Measurements from ENCODE around the gene TET2. TPM values are rescaled to one million over a fixed set of nuclear protein-coding genes. Genes with fewer than 3 reads are reported as not detected.

The TET2 gene
- total RNA-seq, 1 donor from 2014 or later = 34.8 TPM

- no peak overlapping the region for H3K4me3 Mint-ChIP-seq
- TF ChIP-seq CTCF (conservative IDR thresholded peaks at IDR 0.05) = no peak
- peaks cover 15% of the 10 kb centered on the region for H3K4me1 Mint-ChIP-seq (ENCODE audit: unreplicated experiment)
- no peak overlapping the region for H3K27ac Mint-ChIP-seq
- peaks cover 23% of the 10 kb centered on the region for H3K36me3 Mint-ChIP-seq
- no peak for DNase-seq (ENCODE audit: extremely low spot score, unreplicated experiment)
- peaks cover 3% of the 10 kb centered on the region for H3K9me3 Mint-ChIP-seq
- no peaks in the 10 kb centered on the region for H3K27me3 Mint-ChIP-seq
These were observed 35.5 kb downstream of the TET2 start for GRCh38 chr4:105182211-105182610.

GRCh38 chr4:105184316-105184980, 37.8 kb downstream of the TET2 start:
- no peak for DNase-seq (ENCODE audit: extremely low spot score, unreplicated experiment)
- peaks cover 15% of the 10 kb centered on the region for H3K4me1 Mint-ChIP-seq (ENCODE audit: unreplicated experiment)
- H3K9me3 Mint-ChIP-seq = no peaks in the 10 kb centered on the region
- H3K27me3 Mint-ChIP-seq = no peaks in the 10 kb centered on the region
- no peak for TF ChIP-seq CTCF (conservative IDR thresholded peaks at IDR 0.05)
- H3K36me3 Mint-ChIP-seq = peaks cover 14% of the 10 kb centered on the region
- H3K4me3 Mint-ChIP-seq = no peak overlapping the region
- H3K27ac Mint-ChIP-seq = peak overlapping the region; percentile 6

- Mint-ChIP-seq H3K9me3 (no peaks in the 10 kb centered on the region), H3K36me3 (peaks cover 15% of the 10 kb centered on the region), H3K4me3 (no peak overlapping the region), H3K4me1 (ENCODE audit: unreplicated experiment) (peaks cover 17% of the 10 kb centered on the region), H3K27ac (no peak overlapping the region), H3K27me3 (no peaks in the 10 kb centered on the region)
- DNase-seq (ENCODE audit: extremely low spot score, unreplicated experiment) = no peak
- TF ChIP-seq CTCF (conservative IDR thresholded peaks at IDR 0.05) = no peak
These were observed 40.1 kb downstream of the TET2 start for GRCh38 chr4:105186701-105187161.

- no peak overlapping the region for H3K27ac Mint-ChIP-seq
- no peak for DNase-seq (ENCODE audit: extremely low spot score, unreplicated experiment)
- H3K27me3 Mint-ChIP-seq = no peaks in the 10 kb centered on the region
- H3K4me1 Mint-ChIP-seq (ENCODE audit: unreplicated experiment) = peaks cover 25% of the 10 kb centered on the region
- no peaks in the 10 kb centered on the region for H3K9me3 Mint-ChIP-seq
- H3K36me3 Mint-ChIP-seq = peaks cover 22% of the 10 kb centered on the region
- TF ChIP-seq CTCF (conservative IDR thresholded peaks at IDR 0.05) = no peak
- H3K4me3 Mint-ChIP-seq = no peak overlapping the region
These were observed 43.4 kb downstream of the TET2 start for GRCh38 chr4:105189855-105190650.

- peaks cover 33% of the 10 kb centered on the region for H3K36me3 Mint-ChIP-seq
- H3K27ac Mint-ChIP-seq = peak overlapping the region; percentile 34
- peaks cover 25% of the 10 kb centered on the region for H3K4me1 Mint-ChIP-seq (ENCODE audit: unreplicated experiment)
- H3K4me3 Mint-ChIP-seq = peak overlapping the region; percentile 28
- H3K27me3 Mint-ChIP-seq = no peaks in the 10 kb centered on the region
- no peaks in the 10 kb centered on the region for H3K9me3 Mint-ChIP-seq
- no peak for TF ChIP-seq CTCF (conservative IDR thresholded peaks at IDR 0.05)
- no peak for DNase-seq (ENCODE audit: extremely low spot score, unreplicated experiment)
These were observed 45.0 kb downstream of the TET2 start for GRCh38 chr4:105191621-105192210.
